K562 (cell line): ENCODE measurements around the gene MTHFR. TPM values are rescaled to one million over a fixed set of nuclear protein-coding genes. Genes with fewer than 3 reads are reported as not detected.

Source experiments
- ATAC-seq: fragments of 200-7000 bp; cut with Tn5 transposase; 3 replicates; pipeline ENCODE4 v1.9.1; 2020; ENCODE audit warnings: moderate library complexity
- BruUV-seq: library from RNA; stranded (reverse); fragments of 400-500 nt; replicated peaks from 2 replicates; lab custom pipeline; 2021; lab: Mats Ljungman, UMichigan
- CTCF ChIA-PET: fragments of 300-600 bp; formaldehyde crosslinking; extraction: SDS; loops from one replicate; lab custom pipeline; 2021; ENCODE audit warnings: low intra/inter-chr PET ratio; lab: Yijun Ruan, JAX
- POLR2A ChIA-PET: fragments of 300-600, 350-650 bp; sonication (Branson Sonifier 250); formaldehyde crosslinking; extraction: SDS; loops from one replicate; lab custom pipeline; 2021; ENCODE audit warnings: antibody characterized with exemption, inconsistent platforms; lab: Yijun Ruan, JAX
- DNase-seq, 4 experiments: peaks; one replicate each; pipeline versions ENCODE4 v3.0.0 to v3.0.0-alpha.2; 2011 to 2018; ENCODE audit warnings: low spot score in 3 of 4, mixed read lengths in 3 of 4; ENCODE audit errors: extremely low read depth in 1 of 4
- FAIRE-seq: peaks from 2 replicates; lab custom pipeline; 2011; peaks lifted over from hg19 to GRCh38; lab: Jason Lieb, UNC
- H2AFZ ChIP-seq: 2 replicates; pipeline ENCODE4 v1.6.0; 2011; ENCODE audit warnings: low read depth, low read length, control low read depth, inconsistent platforms
- H3K27ac ChIP-seq: fragments of 200-600 bp; 3 replicates; pipeline ENCODE4 v1.8.0; 2011; ENCODE audit warnings: low read depth, mild to moderate bottlenecking, control low read depth, inconsistent platforms, low read length, moderate library complexity, mixed read lengths; ENCODE audit errors: extremely low read depth
- H3K27me3 ChIP-seq, 2 experiments: fragments of 300-600 bp in 1 of 2; 2 replicates in 1 of 2; 3 replicates in 1 of 2; pipeline versions ENCODE4 v1.6.0 to v1.8.0; 2011; ENCODE audit warnings: inconsistent platforms in 2 of 2, low read length in 2 of 2, mild to moderate bottlenecking in 1 of 2, mixed read lengths in 1 of 2, moderate library complexity in 1 of 2; ENCODE audit not compliant: control insufficient read depth in 2 of 2, insufficient read depth in 2 of 2
- H3K36me3 ChIP-seq: fragments of 300-600 bp; 3 replicates; pipeline ENCODE4 v1.8.0; 2011; ENCODE audit warnings: mild to moderate bottlenecking, low read length, inconsistent platforms; ENCODE audit not compliant: control insufficient read depth, insufficient read depth
- H3K4me1 ChIP-seq, 2 experiments: fragments of 200-600 bp in 1 of 2; replicated peaks in 1 of 2; 2 replicates in 1 of 2; 3 replicates in 1 of 2; pipeline versions ENCODE4 v1.5.1 to v1.8.0; 2011; ENCODE audit warnings: inconsistent platforms in 2 of 2, low read length in 2 of 2, mild to moderate bottlenecking in 1 of 2, mixed read lengths in 1 of 2, moderate library complexity in 1 of 2; ENCODE audit not compliant: control insufficient read depth in 2 of 2, insufficient read depth in 2 of 2
- H3K4me2 ChIP-seq: 2 replicates; pipeline ENCODE4 v1.6.1; 2011; ENCODE audit warnings: low read length, control low read depth, inconsistent platforms, mixed read lengths; ENCODE audit not compliant: insufficient read depth
- H3K4me3 ChIP-seq: fragments of 200-600 bp; sonication (generic), shearing (Covaris generic); 2 replicates; pipeline ENCODE4 v1.5.1; 2016; ENCODE audit warnings: control low read depth, inconsistent platforms
- H3K79me2 ChIP-seq: fragments of 200-600 bp; 3 replicates; pipeline ENCODE4 v1.8.0; 2011; ENCODE audit warnings: low read length, inconsistent platforms; ENCODE audit not compliant: control insufficient read depth, insufficient read depth
- H3K9ac ChIP-seq, 2 experiments: 2 replicates each; pipeline versions ENCODE4 v1.6.0 to v1.6.1; 2011; ENCODE audit warnings: low read depth in 2 of 2, low read length in 2 of 2, control low read depth in 1 of 2, inconsistent platforms in 1 of 2, mild to moderate bottlenecking in 1 of 2, mixed read lengths in 1 of 2; ENCODE audit not compliant: insufficient read depth in 1 of 2
- H3K9me1 ChIP-seq: one replicate; pipeline ENCODE4 v1.6.0; 2011; ENCODE audit warnings: inconsistent platforms, mild to moderate bottlenecking, low read length, moderate library complexity; ENCODE audit not compliant: control insufficient read depth, insufficient read depth
- H3K9me3 ChIP-seq: replicated peaks from 2 replicates; pipeline ENCODE4 v1.5.1; 2011; ENCODE audit warnings: low read depth, low read length, inconsistent platforms; ENCODE audit not compliant: control insufficient read depth, insufficient read depth
- H4K20me1 ChIP-seq: replicated peaks from 2 replicates; pipeline ENCODE4 v1.6.1; 2011; ENCODE audit warnings: low read length, inconsistent platforms, mixed read lengths; ENCODE audit not compliant: control insufficient read depth, insufficient read depth
- ETV1 ChIP-seq: fragments of 450-650 bp; conservative IDR thresholded peaks from 2 replicates; pipeline ENCODE4 v1.6.1; 2016; ENCODE audit warnings: missing genetic modification characterization, control low read depth, low read depth, missing compliant biosample characterization
- FOXK2 ChIP-seq, 2 experiments: fragments of 450-650 bp; IDR thresholded peaks in 1 of 2; conservative IDR thresholded peaks in 1 of 2; 2 replicates each; pipeline ENCODE4 v1.6.1; 2016; ENCODE audit warnings: low read depth in 2 of 2, mild to moderate bottlenecking in 1 of 2
- FOXP1 ChIP-seq: sonication (generic); formaldehyde crosslinking; IDR thresholded peaks from 2 replicates; pipeline ENCODE4 v1.8.0; 2022; ENCODE audit warnings: mild to moderate bottlenecking, missing genetic modification reagents
- FUS ChIP-seq: fragments of 200-400 bp; formaldehyde crosslinking; optimal IDR thresholded peaks from 2 replicates; pipeline ENCODE3; 2017; ENCODE audit warnings: low read depth, low read length
- GABPB2 ChIP-seq: fragments of 250-450 bp; sonication (Bioruptor Pico); conservative IDR thresholded peaks from 2 replicates; pipeline ENCODE4 v1.5.1; 2021; ENCODE audit warnings: mild to moderate bottlenecking
- KAT7 ChIP-seq: sonication (generic); formaldehyde crosslinking; IDR thresholded peaks from 2 replicates; pipeline ENCODE4 v1.8.0; 2022; ENCODE audit warnings: missing genetic modification reagents, mild to moderate bottlenecking, borderline replicate concordance
- MECOM ChIP-seq: fragments of 250-450 bp; sonication (Bioruptor Pico); IDR thresholded peaks from 2 replicates; pipeline ENCODE4 v1.8.0; 2022; ENCODE audit warnings: inconsistent platforms
- NFRKB ChIP-seq: fragments of 450-650 bp; IDR thresholded peaks from 2 replicates; pipeline ENCODE4 v1.6.1; 2016; ENCODE audit warnings: low read depth
- NR2C2 ChIP-seq, 2 experiments: fragments of 200-800 bp in 1 of 2; sonication (Bioruptor generic) in 1 of 2; sonication (generic) in 1 of 2; formaldehyde crosslinking in 1 of 2; IDR thresholded peaks; 2 replicates each; pipeline versions ENCODE4 v1.6.1 to v1.8.0; 2016 to 2022; ENCODE audit warnings: mild to moderate bottlenecking in 1 of 2, missing compliant biosample characterization in 1 of 2, missing genetic modification characterization in 1 of 2, missing genetic modification reagents in 1 of 2
- PML ChIP-seq: IDR thresholded peaks from 2 replicates; pipeline ENCODE4 v1.6.1; 2012; ENCODE audit warnings: low read length, inconsistent platforms
- PTTG1 ChIP-seq: fragments of 450-650 bp; IDR thresholded peaks from 2 replicates; pipeline ENCODE4 v1.6.1; 2016; ENCODE audit warnings: low read depth, mild to moderate bottlenecking, missing genetic modification characterization, missing compliant biosample characterization
- RAD21 ChIP-seq, 2 experiments: fragments of 250-450 bp in 1 of 2; fragments of 450-650 bp in 1 of 2; sonication (Bioruptor Pico) in 1 of 2; formaldehyde crosslinking in 1 of 2; IDR thresholded peaks in 1 of 2; conservative IDR thresholded peaks in 1 of 2; 2 replicates each; pipeline versions ENCODE4 v1.4.0 to v1.8.0; 2020 to 2022; ENCODE audit warnings: mild to moderate bottlenecking in 2 of 2, moderate library complexity in 1 of 2
- ZFPM2 ChIP-seq: fragments of 250-450 bp; sonication (Bioruptor Pico); IDR thresholded peaks from 2 replicates; pipeline ENCODE4 v1.5.1; 2022; ENCODE audit warnings: mild to moderate bottlenecking
- ZNF707 ChIP-seq: fragments of 250-450 bp; sonication (Bioruptor Pico); conservative IDR thresholded peaks from 2 replicates; pipeline ENCODE4 v1.8.0; 2022; ENCODE audit warnings: inconsistent platforms, mild to moderate bottlenecking, moderate library complexity
- WGBS: fragments of 100-300 bp; shearing (Covaris generic); methylation state at CpG from one replicate; pipeline ENCODE4 v1.1.6; 2016; ENCODE audit warnings: low coverage, mixed read lengths; ENCODE audit not compliant: insufficient coverage; ENCODE audit errors: missing lambda C conversion rate; 5-methylcytosine and 5-hydroxymethylcytosine counted together
- in situ Hi-C: fragments of 300-500 bp; cut with MboI; formaldehyde crosslinking; loops from 4 replicates; pipeline ENCODE4 v1.15.0; 2018; ENCODE audit warnings: inconsistent platforms, mixed read lengths
- intact Hi-C: fragments of 100-400 bp; cut with micrococcal nuclease; formaldehyde crosslinking; loops from 2 replicates; pipeline ENCODE4 v1.14.2; 2022
- polyA plus RNA-seq, 8 experiments: library from polyadenylated mRNA; depleted of rRNA in 4 of 8; stranded (reverse) in 5 of 8; unstranded in 3 of 8; fragments of >200 nt; fragmentation: Nextera tagmentation in 2 of 8; fragmentation: Illumina TruSeq in 1 of 8; extraction: Ambion mirVana in 2 of 8; extraction: Trizol in 1 of 8; gene quantifications; 2 replicates each; pipeline versions ENCODE4 v1.2.1 to v1.2.3, GENCODE V29; 2011 to 2014; ENCODE audit warnings: inconsistent platforms in 1 of 8, missing spikeins in 1 of 8
- total RNA-seq, 7 experiments: library from RNA; depleted of rRNA in 6 of 7; stranded (reverse); fragments of >200 nt in 6 of 7; fragmentation: Illumina TruSeq in 2 of 7; extraction: Trizol in 2 of 7; gene quantifications; 2 replicates each; pipeline versions ENCODE4 v1.2.1 to v1.2.3, GENCODE V29; 2011 to 2021; ENCODE audit warnings: low replicate concordance in 1 of 7
- TF ChIP-seq, protein P1 (sequence below): fragments of 250-450 bp; sonication (Bioruptor Pico); IDR thresholded peaks from 2 replicates; pipeline ENCODE4 v1.8.0; 2022; ENCODE audit warnings: inconsistent platforms

The MTHFR gene
- total and polyA plus RNA-seq, 9 of the 15 experiments (the other 6 are each of a cell fraction or from before 2014, with no cell fraction given) = 5.0 to 104 (median 62.6) TPM

DNA sequence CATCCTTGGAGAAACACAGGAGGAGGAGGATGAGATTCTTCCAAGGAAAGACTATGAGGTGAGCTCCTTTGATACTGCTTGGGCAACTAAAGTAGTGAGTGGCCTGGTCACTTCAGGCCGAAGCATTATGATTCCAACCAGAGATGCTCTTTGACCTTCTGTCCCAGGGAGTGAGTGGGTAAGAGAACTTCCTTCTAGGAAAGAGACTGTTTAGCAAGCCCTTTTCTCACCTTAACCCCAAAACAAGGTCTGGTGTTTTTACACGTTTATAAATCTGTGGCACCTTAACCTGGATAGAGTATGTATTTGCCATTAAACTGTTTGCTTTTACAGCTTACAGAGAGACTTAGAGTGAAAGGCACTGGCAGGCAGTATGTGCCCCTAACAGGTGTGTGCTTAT, 1.4 kb upstream of the MTHFR start:
- Histone ChIP-seq H3K4me3 (peak overlapping the region; percentile 81), H3K27ac (peak overlapping the region; percentile 78), H3K9ac (peak overlapping the region; percentile 77 to 87; a peak in 3 of 4 replicates), H3K9me3 (no peaks in the 10 kb centered on the region), H3K4me1 (peaks cover 28 to 34% of the 10 kb centered on the region in 2 experiments; a peak in 4 of 5 replicates), H3K4me2 (peak overlapping the region; percentile 90), H3K36me3 (peaks cover 52% of the 10 kb centered on the region), H3K27me3 (no peaks in the 10 kb centered on the region), H2AFZ (0 out of 2 replicates have a peak overlapping the region, but pooled peaks have one; percentile 91), H4K20me1 (0 out of 2 replicates have a peak, but pooled peaks cover 5% of the 10 kb centered on the region), H3K79me2 (peaks cover 77% of the 10 kb centered on the region)
- ChIA-PET CTCF (no interaction called here), POLR2A (interaction anchor here (0.6 to 4.7 kb wide), 14 partner anchors 9 to 783 kb away, joined by 3 to 104 read pairs (median 4); no protein-coding TSS in a partner anchor)
- ATAC-seq (no peak), FAIRE-seq (no peak), DNase-seq (no peak)
- in situ Hi-C loops (no loop called here), intact Hi-C loops (no loop called here)
- 0% methylated on average over 2 of the region's 2 CpGs for WGBS
- no TSS peak for BruUV-seq
- TF ChIP-seq NFRKB = no peak
- 0 out of 2 replicates have a peak, but pooled peaks have one; percentile 8 for TF ChIP-seq PTTG1 (tag)
- TF ChIP-seq ZNF707 (CRISPR knock-in tag) = no peak
- no peak for TF ChIP-seq FUS
- 0 out of 4 replicates have a peak, but pooled peaks of 1 of the 2 experiments have one; percentile 4 for TF ChIP-seq RAD21 (CRISPR knock-in tag; conservative IDR thresholded peaks at IDR 0.05 in 1 of 2, IDR thresholded peaks at IDR 0.05 in 1 of 2)
- no peak for TF ChIP-seq MECOM (CRISPR knock-in tag)
- 0 out of 2 replicates have a peak, but pooled peaks have one; percentile 5 for TF ChIP-seq PML
- no peak for TF ChIP-seq GABPB2 (CRISPR knock-in tag)
- no peak for TF ChIP-seq ETV1 (tag)
- TF ChIP-seq FOXP1 = no peak
- TF ChIP-seq ZFPM2 = no peak
- TF ChIP-seq FOXK2 (conservative IDR thresholded peaks at IDR 0.05 in 1 of 2, IDR thresholded peaks at IDR 0.05 in 1 of 2; ENCODE audit: low read depth in 2 of 2) = no peak
- TF ChIP-seq, protein P1, sequence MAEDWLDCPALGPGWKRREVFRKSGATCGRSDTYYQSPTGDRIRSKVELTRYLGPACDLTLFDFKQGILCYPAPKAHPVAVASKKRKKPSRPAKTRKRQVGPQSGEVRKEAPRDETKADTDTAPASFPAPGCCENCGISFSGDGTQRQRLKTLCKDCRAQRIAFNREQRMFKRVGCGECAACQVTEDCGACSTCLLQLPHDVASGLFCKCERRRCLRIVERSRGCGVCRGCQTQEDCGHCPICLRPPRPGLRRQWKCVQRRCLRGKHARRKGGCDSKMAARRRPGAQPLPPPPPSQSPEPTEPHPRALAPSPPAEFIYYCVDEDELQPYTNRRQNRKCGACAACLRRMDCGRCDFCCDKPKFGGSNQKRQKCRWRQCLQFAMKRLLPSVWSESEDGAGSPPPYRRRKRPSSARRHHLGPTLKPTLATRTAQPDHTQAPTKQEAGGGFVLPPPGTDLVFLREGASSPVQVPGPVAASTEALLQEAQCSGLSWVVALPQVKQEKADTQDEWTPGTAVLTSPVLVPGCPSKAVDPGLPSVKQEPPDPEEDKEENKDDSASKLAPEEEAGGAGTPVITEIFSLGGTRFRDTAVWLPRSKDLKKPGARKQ (CRISPR knock-in tag) = no peak
- TF ChIP-seq NR2C2 (CRISPR knock-in tag; IDR thresholded peaks at IDR 0.05) = no peak
- TF ChIP-seq NR2C2 (tag; IDR thresholded peaks at IDR 0.05) = 0 out of 2 replicates have a peak, but pooled peaks have one; percentile 8
- peak; percentile 20; the same call in 1 of the 2 replicates for TF ChIP-seq KAT7 (CRISPR knock-in tag)
- TF ChIP-seq, all 486 proteins: peak for 5
- H3K9me1 ChIP-seq = no peaks in the 10 kb centered on the region
